Hematopoietic multipotent progenitor cell treated with erythropoietin and hydrocortisone succinate and interleukin-3 and kit ligand, for 4 days (in vitro differentiated cells): ENCODE data around the gene FOXD1.
"Not testable (repeated sequence)": the region's sequence is repeated elsewhere in the genome, so short reads cannot be mapped to it uniquely, and the experiment has no call there.

Source experiments
- DNase-seq: peaks from one replicate; pipeline ENCODE4 v3.0.0-alpha.2; 2015

The FOXD1 gene

DNA sequence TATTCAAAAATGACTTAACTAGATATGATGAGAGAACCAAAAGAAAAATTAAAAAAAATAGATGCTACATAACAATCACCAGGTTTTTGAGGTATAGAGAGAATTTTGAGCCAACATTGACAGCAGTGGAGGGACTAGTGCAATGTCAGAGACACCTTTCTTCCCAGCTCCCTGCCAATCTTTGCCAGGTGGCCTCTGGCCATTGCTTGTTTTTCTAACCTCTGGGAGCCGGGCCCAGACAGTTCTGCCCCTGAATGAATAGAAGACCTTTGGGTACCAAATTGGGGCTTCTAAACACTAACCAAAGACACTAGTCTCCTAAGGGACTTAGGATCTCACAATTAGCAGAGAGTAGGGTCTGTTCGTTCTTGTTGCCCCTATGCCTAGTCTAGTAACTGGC lies 33.4 kb downstream of the FOXD1 start:
- no peak for DNase-seq

DNA sequence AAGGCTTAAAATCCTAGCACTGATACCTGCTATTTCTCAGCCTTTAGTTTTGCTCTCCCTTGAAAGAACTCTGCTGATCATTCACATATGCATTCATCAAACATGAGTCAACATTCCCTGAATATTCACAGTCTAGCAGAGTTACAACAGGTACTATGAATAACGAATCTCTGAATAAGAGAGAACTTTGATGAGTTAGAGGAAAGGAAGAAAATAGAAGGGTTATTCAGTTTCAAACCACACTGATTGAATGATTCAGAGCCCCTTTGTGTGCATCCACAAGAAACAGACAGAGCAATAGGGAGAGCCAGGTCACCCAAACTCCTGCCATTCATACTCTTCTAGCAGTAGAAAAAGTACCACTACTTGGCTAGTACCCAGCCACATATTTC lies 36.0 kb downstream of the FOXD1 start:
- DNase-seq = no peak

DNA sequence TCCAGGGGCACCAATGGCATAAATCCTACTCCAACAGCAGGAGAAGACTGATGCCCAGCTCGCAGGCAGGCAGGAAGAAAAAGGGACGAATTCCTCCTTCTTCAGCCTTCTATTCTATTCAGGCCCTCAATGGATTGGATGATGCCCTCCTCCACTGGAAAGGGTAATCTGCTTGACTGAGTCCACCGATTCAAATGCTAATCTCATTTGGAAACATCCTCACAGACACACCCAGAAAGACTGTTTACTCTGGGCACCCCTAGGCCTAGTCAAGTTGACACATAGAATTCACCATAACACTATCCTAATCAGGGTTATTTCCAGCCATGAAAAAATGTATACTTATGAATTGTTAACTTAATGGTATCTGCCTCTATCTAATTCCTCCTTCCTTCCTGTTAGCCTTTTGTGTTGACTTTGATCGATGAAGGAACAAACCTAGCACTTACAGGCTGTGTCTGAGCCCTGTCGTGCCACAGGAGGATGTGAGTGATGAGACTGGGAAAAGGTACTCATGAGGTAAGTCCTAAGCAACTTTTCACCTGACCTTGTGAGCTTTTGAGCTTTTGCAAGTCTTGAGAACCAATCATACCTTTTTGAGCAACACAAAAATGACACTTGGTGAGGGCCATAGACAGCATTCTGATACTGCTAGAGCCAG lies 36.5 kb downstream of the FOXD1 start:
- DNase-seq = no peak

DNA sequence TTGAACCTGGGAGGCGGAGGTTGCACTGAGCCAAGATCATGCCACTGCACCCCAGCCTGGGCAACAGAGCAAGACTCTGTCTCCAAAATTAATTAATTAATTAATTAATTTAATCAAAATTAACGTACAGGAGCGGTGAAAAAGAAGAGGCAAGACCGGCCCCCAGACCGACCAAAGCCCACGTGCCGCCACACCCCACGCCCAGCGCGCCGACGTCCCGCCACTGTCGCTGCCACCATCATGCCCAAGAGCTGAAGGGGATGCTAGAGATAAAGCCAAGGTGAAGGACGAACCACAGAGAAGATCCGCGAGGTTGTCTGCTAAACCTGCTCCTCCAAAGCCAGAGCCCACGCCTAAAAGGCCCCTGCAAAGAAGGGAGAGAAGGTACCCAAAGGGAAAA lies 38.6 kb downstream of the FOXD1 start:
- DNase-seq = not testable (repeated sequence)

DNA sequence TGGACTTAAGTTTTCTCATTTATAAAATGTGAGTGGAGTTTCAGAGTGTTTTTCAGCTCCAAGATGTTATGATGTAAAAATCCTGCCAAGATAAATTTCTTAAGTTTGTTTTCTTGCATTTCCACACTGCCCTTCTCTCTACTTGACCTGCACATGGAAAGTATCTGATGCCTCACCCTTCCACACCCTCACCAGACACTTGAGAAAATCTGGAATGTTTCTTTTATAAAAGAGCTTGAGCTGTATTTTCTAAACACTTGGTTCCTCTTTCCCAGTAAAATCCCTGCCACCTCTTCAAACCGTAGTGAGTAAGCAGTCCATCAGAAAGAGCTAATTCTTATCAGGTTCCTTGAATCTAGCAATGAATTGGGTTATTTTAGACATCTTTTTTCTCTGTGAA lies 42.9 kb downstream of the FOXD1 start:
- no peak for DNase-seq

DNA sequence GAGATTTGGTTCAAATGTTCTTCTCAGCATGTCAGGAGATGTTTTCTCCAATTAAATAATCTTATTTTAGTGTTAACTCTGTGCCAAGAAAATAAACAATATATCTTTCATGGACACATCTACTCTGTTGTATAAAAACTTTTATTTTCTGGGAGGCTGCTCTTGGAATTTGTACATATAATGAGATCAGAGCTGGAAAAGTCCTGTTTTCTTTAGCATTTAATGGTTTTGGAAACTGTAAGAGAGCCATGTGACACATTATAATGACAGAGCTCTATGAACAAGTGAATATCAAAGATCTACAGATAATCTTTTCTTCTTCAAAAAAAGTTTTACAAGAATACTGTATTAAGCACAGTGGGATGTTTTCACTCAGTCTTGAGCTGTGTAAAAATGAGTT lies 48.8 kb downstream of the FOXD1 start:
- DNase-seq = no peak
